NCI-H226 (cell line): ENCODE data around the gene GGCX.
"Not testable (repeated sequence)": the region's sequence is repeated elsewhere in the genome, so short reads cannot be mapped to it uniquely, and the experiment has no call there.

Experiments
- DNase-seq: peaks from one replicate; pipeline ENCODE4 v3.0.0-alpha.2; 2015

GGCX gene

GRCh38 chr2:85593023-85593422 lies 31.7 kb upstream of the GGCX start:
- DNase-seq, result no peak

- not testable (repeated sequence) for DNase-seq
Observed at GRCh38 chr2:85592299-85592698, 31.0 kb upstream of the GGCX start.

- no peak for DNase-seq
Observed at GRCh38 chr2:85591563-85591962, 30.3 kb upstream of the GGCX start.

GRCh38 chr2:85590950-85591349 lies 29.7 kb upstream of the GGCX start:
- DNase-seq, result no peak

GRCh38 chr2:85589982-85590791 lies 28.9 kb upstream of the GGCX start:
- peak; percentile 94 for DNase-seq

GRCh38 chr2:85589181-85589580 lies 27.9 kb upstream of the GGCX start:
- DNase-seq, result no peak

GRCh38 chr2:85588645-85589044 lies 27.4 kb upstream of the GGCX start:
- no peak for DNase-seq

GRCh38 chr2:85588236-85588635 lies 26.9 kb upstream of the GGCX start:
- no peak for DNase-seq

GRCh38 chr2:85585781-85586105 lies 24.4 kb upstream of the GGCX start:
- no peak for DNase-seq

GRCh38 chr2:85584857-85585780 lies 23.8 kb upstream of the GGCX start:
- peak; percentile 73 for DNase-seq

- DNase-seq, result no peak
Observed at GRCh38 chr2:85584354-85584856, 23.1 kb upstream of the GGCX start, which contains the start of gene VAMP5. TSS of gene VAMP5 (plus strand) at chr2:85584431. CDS start at chr2:85584491, 60 bp downstream.

- no peak for DNase-seq
Observed at GRCh38 chr2:85583667-85584353, 22.5 kb upstream of the GGCX start.

GRCh38 chr2:85582492-85582891 lies 21.2 kb upstream of the GGCX start:
- no peak for DNase-seq

GRCh38 chr2:85580206-85580605 lies 18.9 kb upstream of the GGCX start:
- no peak for DNase-seq

GRCh38 chr2:85579266-85579935 lies 18.1 kb upstream of the GGCX start:
- no peak for DNase-seq

- DNase-seq, result no peak
Observed at GRCh38 chr2:85578243-85579180, 17.2 kb upstream of the GGCX start.

GRCh38 chr2:85577386-85578242 lies 16.3 kb upstream of the GGCX start, which contains the start of gene VAMP8:
TSS of gene VAMP8 (plus strand) at chr2:85577586. CDS start at chr2:85577647, 61 bp downstream.
- DNase-seq, result peak; percentile 47

GRCh38 chr2:85577063-85577385 lies 15.7 kb upstream of the GGCX start:
- no peak for DNase-seq

- no peak for DNase-seq
Observed at GRCh38 chr2:85575739-85576138, 14.4 kb upstream of the GGCX start.

GRCh38 chr2:85566265-85566664 lies 5.0 kb upstream of the GGCX start:
- no peak for DNase-seq
